Transverse colon (tissue), 4 donors: ENCODE measurements around the gene DDHD1.

Source experiments
- CTCF ChIP-seq, 5 experiments: fragments of 200-600 bp in 3 of 5; fragments of 450-650 bp in 2 of 5; sonication (generic) in 3 of 5; IDR thresholded peaks; 1 replicate in 2 of 5; 2 replicates in 3 of 5; pipeline ENCODE4 v1.5.1; 2016 to 2017; ENCODE audit warnings: antibody characterized with exemption in 5 of 5, inconsistent platforms in 3 of 5, mild to moderate bottlenecking in 2 of 5, moderate library complexity in 1 of 5
- POLR2A ChIP-seq: fragments of 450-650 bp; IDR thresholded peaks from one replicate; pipeline ENCODE4 v1.6.1; 2016; ENCODE audit warnings: antibody characterized with exemption, mild to moderate bottlenecking, moderate library complexity
- POLR2AphosphoS5 ChIP-seq, 3 donors: sonication (generic); formaldehyde crosslinking; IDR thresholded peaks; one replicate each; pipeline ENCODE4 v1.6.1; 2016; ENCODE audit warnings: antibody characterized with exemption in 3 of 3

- TF ChIP-seq CTCF (IDR thresholded peaks at IDR 0.05), result no peak
- no peak for TF ChIP-seq POLR2AphosphoS5 (IDR thresholded peaks at IDR 0.05)
- no peak for TF ChIP-seq POLR2A
These were observed 4.5 kb downstream of the DDHD1 start for GRCh38 chr14:53148671-53149070.
